Measurements from ENCODE around the gene C1QTNF1. TPM values are rescaled to one million over a fixed set of nuclear protein-coding genes. Genes with fewer than 3 reads are reported as not detected.
"Not testable (repeated sequence)": the region's sequence is repeated elsewhere in the genome, so short reads cannot be mapped to it uniquely, and the experiment has no call there.

The C1QTNF1 gene
- polyA plus RNA-seq, 3 donors from 2014 or later, result not detected

- H3K36me3 Mint-ChIP-seq, result no peaks in the 10 kb centered on the region
These were observed 6.2 kb upstream of the C1QTNF1 start for GRCh38 chr17:79017546-79018369.

DNA sequence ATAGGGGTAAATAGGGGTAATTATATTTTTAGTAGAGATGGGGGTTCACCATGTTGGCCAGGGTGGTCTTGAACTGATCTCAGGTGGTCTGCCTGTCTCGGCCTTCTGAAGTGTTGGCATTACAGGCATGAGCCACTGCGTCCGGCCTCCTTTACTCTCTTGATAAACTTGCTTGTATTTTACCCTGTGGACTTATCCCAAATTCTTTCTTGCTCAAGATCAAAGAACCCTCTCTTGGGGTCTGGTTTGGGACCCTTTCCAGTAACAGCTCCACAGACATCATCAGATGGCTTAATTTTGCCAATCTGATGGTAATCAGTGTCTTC, 5.6 kb upstream of the C1QTNF1 start:
- Mint-ChIP-seq H3K36me3 (no peaks in the 10 kb centered on the region), H3K27me3 (ENCODE audit: low read depth in 3 of 3) (peaks cover 2 to 5% (median 4%) of the 10 kb centered on the region in 3 donors), H3K9me3 (no peaks in the 10 kb centered on the region), H3K4me1 (peaks cover 0 to under 1% of the 10 kb centered on the region in 2 donors), H3K4me3 (no peak overlapping the region), H3K27ac (no peak overlapping the region)
- DNase-seq, result no peak

More at GRCh38 chr17:79017546-79018369, 6.2 kb upstream of the C1QTNF1 start:
- Mint-ChIP-seq H3K27me3 (ENCODE audit: low read depth in 3 of 3) (peaks cover 3 to 5% (median 4%) of the 10 kb centered on the region in 3 donors), H3K4me3 (no peak overlapping the region), H3K27ac (no peak overlapping the region), H3K4me1 (no peaks in the 10 kb centered on the region), H3K9me3 (no peaks in the 10 kb centered on the region)
- DNase-seq, result no peak

DNA sequence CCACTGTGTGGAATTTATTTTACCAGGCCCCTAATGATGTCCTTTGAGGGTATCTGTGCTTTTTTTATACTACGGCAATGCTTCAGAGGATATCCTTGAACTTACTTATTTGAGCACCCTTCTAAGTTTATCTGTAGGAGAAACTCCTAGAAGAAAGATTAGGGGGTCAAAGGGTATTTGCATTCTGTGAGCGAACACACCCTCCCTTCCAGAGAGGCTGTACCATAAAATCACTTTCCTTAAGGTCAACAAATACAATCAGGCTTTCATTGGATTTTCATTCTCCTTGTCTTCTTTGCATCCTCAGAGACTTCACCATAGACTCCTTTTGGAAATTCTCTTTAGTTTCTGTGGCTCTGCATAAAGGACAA, 4.7 kb upstream of the C1QTNF1 start:
- H3K4me3 Mint-ChIP-seq, result no peak overlapping the region
- peaks cover 2 to 9% (median 8%) of the 10 kb centered on the region in 3 donors for H3K27me3 Mint-ChIP-seq (ENCODE audit: low read depth in 3 of 3)
- no peak overlapping the region for H3K27ac Mint-ChIP-seq
- H3K36me3 Mint-ChIP-seq, result no peaks in the 10 kb centered on the region
- no peaks in the 10 kb centered on the region for H3K9me3 Mint-ChIP-seq
- H3K4me1 Mint-ChIP-seq, result peaks cover 4 to 5% of the 10 kb centered on the region in 2 donors
- no peak for DNase-seq

DNA sequence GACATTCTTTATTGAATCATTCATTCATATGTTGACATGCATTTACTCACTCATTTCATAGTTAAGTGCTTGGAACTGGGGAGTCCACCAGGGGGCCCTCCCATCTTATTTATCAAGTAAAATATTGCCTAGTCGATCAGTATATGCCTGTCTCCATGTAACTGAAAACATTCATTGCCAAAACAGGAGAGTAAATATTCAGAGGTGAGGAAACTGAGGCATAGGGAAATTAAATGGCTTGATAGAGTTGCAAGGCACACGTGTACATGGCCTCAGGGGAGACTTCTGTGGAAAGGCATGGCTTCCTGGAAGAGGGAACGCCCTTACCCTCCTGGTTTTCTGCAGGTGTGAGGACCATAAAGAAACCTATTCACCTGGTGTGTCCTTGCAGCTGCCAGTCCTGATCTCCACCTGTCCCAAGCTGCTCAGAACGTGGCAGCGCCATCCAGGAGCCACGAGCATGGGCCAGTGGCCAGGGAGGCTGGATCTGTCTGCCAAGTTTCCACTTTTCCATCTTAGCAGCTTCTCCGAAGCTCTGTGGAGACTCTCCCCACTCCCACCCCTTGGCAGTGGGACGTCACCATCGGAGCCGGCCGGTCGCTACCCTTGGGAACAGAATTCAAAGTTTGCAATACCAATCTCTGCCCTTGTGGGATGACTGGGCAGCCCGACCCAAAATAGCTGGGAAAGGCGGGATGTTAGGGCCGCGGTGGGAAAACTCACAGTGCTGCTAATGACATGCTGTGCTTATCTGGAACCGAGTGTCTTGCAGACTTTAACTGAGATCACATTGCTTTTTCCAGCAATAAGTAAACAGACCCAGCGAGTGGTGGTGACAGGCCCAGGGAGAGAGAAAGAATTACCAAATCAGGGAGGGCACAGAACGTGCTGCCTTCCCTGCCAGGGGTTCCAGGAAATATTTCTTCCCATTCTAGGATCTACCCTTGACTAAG, 4.1 kb upstream of the C1QTNF1 start:
- no peaks in the 10 kb centered on the region for H3K9me3 Mint-ChIP-seq
- H3K27ac Mint-ChIP-seq, result no peak overlapping the region
- peaks cover 7 to 10% of the 10 kb centered on the region in 2 donors for H3K4me1 Mint-ChIP-seq
- no peaks in the 10 kb centered on the region for H3K36me3 Mint-ChIP-seq
- peaks cover 5 to 10% (median 9%) of the 10 kb centered on the region in 3 donors for H3K27me3 Mint-ChIP-seq (ENCODE audit: low read depth in 3 of 3)
- no peak overlapping the region for H3K4me3 Mint-ChIP-seq
- peak; percentile 22 to 32 (median 31) for DNase-seq

DNA sequence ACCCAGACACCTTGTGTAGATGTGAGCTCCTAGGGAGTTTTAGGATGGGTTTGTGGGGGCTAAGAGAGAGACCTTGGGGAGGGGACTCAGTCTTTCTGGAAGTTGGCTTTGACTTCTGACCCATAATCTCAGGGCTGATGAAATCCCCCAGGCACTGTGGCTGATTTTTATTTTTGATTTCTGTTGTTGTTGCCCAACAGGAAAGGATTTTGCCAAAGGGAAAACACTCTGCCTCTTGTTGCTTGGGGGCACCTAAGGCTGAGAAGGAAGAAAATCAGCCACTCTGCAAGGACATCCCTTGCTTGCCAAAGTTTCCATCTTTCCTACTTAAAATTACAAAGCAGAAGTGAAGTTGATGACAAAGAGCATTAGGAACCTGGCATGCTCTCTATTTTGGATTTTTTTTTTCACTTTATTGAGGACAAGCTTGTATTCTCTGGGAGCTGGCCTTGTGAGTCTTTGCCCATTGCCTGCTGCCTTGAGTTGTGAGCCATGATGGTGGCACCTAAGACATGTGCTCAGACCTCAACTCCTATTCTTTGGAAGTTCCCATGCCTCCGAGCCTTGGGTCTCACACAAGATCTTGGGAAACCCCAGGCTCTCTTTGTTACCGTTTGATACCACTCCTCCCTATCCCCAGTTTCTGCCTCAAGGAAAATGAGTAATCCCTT, 3.2 kb upstream of the C1QTNF1 start:
- no peak overlapping the region for H3K27ac Mint-ChIP-seq
- no peak for DNase-seq
- H3K4me3 Mint-ChIP-seq, result no peak overlapping the region
- H3K9me3 Mint-ChIP-seq, result no peaks in the 10 kb centered on the region
- peaks cover 5 to 10% (median 6%) of the 10 kb centered on the region in 3 donors for H3K27me3 Mint-ChIP-seq (ENCODE audit: low read depth in 3 of 3)
- H3K36me3 Mint-ChIP-seq, result no peaks in the 10 kb centered on the region
- peaks cover 9 to 10% of the 10 kb centered on the region in 2 donors for H3K4me1 Mint-ChIP-seq

GRCh38 chr17:79021929-79022328, 2.0 kb upstream of the C1QTNF1 start:
- H3K27ac Mint-ChIP-seq, DNase-seq, H3K9me3 Mint-ChIP-seq, H3K36me3 Mint-ChIP-seq: not testable (repeated sequence)
- Mint-ChIP-seq H3K27me3 (ENCODE audit: low read depth in 3 of 3) (peaks cover 6 to 10% (median 6%) of the 10 kb centered on the region in 3 donors), H3K4me3 (peak overlapping the region in 1 of 5 donors; percentile 7), H3K4me1 (peaks cover 9 to 10% of the 10 kb centered on the region in 2 donors)

- no peaks in the 10 kb centered on the region for H3K36me3 Mint-ChIP-seq
- H3K4me1 Mint-ChIP-seq, result peaks cover 9 to 10% of the 10 kb centered on the region in 2 donors
- H3K27ac Mint-ChIP-seq, result peak overlapping the region in 1 of 6 donors; percentile 62
- H3K27me3 Mint-ChIP-seq (ENCODE audit: low read depth in 3 of 3), result peaks cover 6 to 12% (median 9%) of the 10 kb centered on the region in 3 donors
- DNase-seq, result no peak
- peak overlapping the region in 3 of 5 donors; percentile 72 to 83 (median 80) for H3K4me3 Mint-ChIP-seq
- H3K9me3 Mint-ChIP-seq, result no peaks in the 10 kb centered on the region
These were observed 1.4 kb upstream of the C1QTNF1 start for GRCh38 chr17:79022507-79022991.

- Mint-ChIP-seq H3K27me3 (ENCODE audit: low read depth in 3 of 3) (peaks cover 8 to 13% (median 12%) of the 10 kb centered on the region in 3 donors), H3K4me3 (peak overlapping the region; percentile 62 to 83 (median 80)), H3K27ac (peak overlapping the region in 1 of 6 donors; percentile 62), H3K4me1 (peaks cover 9 to 10% of the 10 kb centered on the region in 2 donors), H3K9me3 (no peaks in the 10 kb centered on the region), H3K36me3 (no peaks in the 10 kb centered on the region)
- no peak for DNase-seq
These were observed 726 bp upstream of the C1QTNF1 start for GRCh38 chr17:79023180-79023705.

DNA sequence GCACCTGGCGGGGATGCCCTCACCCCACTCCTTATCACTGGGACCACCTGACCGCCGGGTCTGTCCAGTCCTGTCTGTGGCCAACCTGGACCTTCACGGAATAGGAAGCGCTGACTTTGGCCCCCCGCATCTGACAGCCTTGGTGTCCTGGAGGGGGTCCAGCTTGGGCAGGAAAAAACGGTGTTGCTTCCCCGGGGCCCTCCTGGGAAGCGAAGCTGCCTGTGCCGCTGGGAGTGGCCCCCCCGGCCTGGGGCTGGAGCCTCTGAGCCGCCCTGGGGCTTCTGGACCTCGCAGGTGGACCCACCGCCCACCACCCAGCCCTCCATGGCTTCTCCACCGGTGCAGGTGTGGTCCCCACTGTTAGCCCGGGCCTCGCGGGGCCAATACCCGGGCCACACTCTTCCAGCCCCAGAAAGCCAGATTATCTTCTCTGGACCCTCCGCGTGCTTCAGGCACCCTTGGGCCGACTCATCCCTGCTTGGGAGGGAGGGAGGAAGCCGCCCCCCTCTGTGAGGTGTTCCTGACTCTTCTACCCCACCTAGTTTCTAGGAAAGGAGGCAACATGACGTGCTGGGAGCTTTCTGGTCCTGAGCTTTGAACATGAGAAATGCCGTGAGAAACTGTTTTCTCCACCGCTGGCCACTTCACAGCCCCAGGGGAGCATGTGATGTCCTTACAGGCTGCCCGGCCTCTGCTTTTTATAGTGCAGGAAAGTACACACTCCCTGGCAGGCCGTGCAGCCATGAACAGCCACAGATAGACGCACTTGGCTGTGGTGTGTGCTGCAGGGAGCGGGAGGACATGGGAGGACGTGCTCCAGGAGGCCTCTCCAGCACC, 1.1 kb downstream of the C1QTNF1 start:
- Mint-ChIP-seq H3K27me3 (ENCODE audit: low read depth in 3 of 3) (peaks cover 11 to 13% (median 12%) of the 10 kb centered on the region in 3 donors), H3K4me1 (peaks cover 9 to 10% of the 10 kb centered on the region in 2 donors), H3K27ac (no peak overlapping the region), H3K36me3 (no peaks in the 10 kb centered on the region), H3K4me3 (peak overlapping the region; percentile 66 to 83 (median 75)), H3K9me3 (no peaks in the 10 kb centered on the region)
- no peak for DNase-seq

DNA sequence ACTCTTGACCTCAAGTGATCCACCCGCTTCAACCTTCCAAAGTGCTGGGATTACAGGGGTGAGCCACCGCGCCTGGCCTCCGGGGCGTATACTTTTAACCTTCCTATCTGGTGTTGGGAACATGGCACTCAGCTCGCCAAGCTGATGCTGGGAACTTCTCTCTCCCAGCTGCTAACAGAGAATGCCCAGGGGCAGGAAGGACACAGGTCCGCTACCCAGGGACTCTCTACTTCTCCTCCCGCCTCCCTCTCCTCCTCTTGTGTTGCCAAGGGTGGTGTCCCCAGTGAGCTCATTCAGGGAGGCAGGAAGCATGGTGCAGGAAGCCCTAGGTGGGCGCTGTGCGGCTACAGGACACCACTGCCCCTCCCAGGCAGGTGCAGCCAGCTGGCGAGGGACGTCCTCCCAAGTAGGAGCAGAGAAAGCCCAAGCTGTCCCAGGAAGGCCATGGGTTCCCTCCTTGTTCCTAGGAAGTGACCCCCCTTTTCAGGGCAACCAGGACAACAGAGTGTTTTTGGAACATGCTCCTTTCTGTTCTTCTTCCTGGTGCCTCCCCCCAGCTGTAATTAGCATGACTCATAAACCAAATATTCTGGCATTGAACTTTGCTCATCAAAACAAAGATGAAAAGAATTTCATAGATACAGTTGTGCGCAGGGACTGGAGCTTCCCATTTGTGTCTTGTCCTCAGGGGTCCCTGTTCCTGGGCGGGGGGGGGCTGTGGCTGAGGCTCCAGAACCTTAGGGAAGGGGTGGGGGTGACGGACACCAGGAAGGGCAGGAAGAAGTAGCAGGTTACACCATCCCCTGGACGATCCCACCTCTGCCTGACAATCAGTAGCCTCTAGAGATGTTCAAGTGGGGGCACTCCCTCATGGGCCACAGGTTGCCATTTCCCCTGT, 2.7 kb downstream of the C1QTNF1 start:
- no peak for DNase-seq
- Mint-ChIP-seq H3K27me3 (ENCODE audit: low read depth in 3 of 3) (peaks cover 11 to 16% (median 15%) of the 10 kb centered on the region in 3 donors), H3K4me3 (no peak overlapping the region), H3K9me3 (no peaks in the 10 kb centered on the region), H3K4me1 (peaks cover 9 to 10% of the 10 kb centered on the region in 2 donors), H3K27ac (no peak overlapping the region), H3K36me3 (no peaks in the 10 kb centered on the region)

DNA sequence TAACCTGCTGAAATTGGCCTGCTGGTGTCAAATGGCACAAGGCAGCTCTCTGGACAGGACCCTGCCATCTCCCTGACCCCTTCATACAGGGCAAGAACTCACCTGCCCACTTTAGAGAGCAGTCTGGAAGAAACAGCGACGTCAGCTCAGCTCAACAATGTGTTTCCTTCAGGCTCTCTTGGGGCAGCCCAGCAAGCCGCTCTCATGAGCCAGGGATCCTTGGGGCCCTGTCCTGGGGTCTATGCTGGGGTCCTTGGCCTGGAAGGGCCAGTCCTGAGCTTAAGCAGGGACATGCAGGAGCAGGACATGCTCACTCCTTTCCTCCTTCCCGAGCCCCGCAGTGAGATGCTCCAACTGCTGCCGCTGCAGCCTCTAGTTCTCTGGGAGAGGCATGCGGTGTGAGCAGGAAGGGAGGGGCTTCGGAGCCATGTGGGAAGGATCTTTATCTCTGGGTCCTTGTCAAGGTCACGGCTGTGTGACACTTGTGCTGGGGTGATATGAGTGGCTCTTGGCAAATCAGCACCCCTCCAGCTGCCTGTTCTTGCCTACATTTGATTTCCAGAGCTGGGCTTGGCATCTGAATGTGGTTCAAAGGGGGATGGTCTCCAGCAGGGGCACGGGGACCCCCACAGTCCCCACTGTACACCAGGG, 3.4 kb downstream of the C1QTNF1 start:
- no peaks in the 10 kb centered on the region for H3K36me3 Mint-ChIP-seq
- H3K27me3 Mint-ChIP-seq (ENCODE audit: low read depth in 3 of 3), result peaks cover 11 to 18% (median 16%) of the 10 kb centered on the region in 3 donors
- H3K4me3 Mint-ChIP-seq, result no peak overlapping the region
- H3K9me3 Mint-ChIP-seq, result no peaks in the 10 kb centered on the region
- H3K27ac Mint-ChIP-seq, result no peak overlapping the region
- no peak for DNase-seq
- peaks cover 9 to 10% of the 10 kb centered on the region in 2 donors for H3K4me1 Mint-ChIP-seq
